GM21367 (cell line): Measurements from ENCODE around the gene ARNT2.
"Not testable (repeated sequence)": the region's sequence is repeated elsewhere in the genome, so short reads cannot be mapped to it uniquely, and the experiment has no call there.

Source experiments
- ATAC-seq: cut with Tn5 transposase; IDR thresholded peaks from one replicate; pipeline ENCODE4 v1.9.1; 2021; ENCODE audit not compliant: unreplicated experiment

The ARNT2 gene

DNA sequence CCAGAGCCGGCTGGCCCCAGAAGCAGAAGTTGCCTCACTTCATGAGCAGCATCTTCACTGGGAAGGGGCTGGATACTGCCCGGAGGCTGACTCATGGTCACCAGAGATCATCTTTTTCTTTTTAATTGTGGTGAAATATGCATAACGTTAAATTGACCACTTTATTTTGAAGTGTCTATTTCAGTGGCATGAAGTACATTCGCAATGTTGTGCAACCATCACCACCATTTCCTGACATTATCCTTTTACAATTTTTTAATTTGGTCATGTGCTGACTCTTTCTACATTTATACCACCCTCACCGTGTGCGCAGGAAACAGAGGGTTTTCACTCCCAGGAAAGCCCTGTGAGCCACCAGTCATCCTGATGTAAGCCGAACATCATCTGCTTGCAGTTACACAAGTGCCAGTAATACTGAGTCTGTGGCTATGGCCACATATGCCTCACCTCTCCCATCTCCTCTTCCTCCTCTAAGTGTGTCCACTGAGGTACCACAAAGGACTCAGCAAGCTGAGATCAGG is 239.3 kb downstream of the ARNT2 start:
- ATAC-seq: no peak

DNA sequence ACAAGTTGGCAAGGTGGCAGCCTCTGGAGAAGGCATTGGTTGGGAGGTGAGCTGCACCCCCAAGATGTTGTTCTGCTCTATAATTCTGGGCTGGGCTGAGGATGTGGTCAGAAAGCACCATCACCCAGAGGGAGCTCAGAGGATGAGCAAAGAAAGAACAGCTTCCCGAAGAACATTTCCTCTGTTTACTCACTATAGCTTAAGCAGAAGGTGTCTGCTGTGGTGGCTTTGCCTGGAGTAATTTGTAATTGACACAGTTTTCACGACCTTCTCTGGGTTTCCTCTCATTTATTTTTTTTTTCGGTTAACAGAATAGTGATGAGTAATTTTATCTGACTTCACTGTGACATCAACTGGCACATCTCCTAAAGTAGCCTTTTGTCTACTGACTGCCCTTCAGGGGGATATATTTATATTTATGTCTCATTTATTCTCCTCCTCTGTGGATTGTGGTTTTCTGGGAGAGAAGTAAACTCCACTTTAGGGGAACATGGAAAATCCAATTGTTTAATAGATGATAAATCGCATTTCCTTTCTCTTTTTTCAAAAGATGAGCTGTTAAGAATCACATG is 241.4 kb downstream of the ARNT2 start:
- ATAC-seq: no peak

DNA sequence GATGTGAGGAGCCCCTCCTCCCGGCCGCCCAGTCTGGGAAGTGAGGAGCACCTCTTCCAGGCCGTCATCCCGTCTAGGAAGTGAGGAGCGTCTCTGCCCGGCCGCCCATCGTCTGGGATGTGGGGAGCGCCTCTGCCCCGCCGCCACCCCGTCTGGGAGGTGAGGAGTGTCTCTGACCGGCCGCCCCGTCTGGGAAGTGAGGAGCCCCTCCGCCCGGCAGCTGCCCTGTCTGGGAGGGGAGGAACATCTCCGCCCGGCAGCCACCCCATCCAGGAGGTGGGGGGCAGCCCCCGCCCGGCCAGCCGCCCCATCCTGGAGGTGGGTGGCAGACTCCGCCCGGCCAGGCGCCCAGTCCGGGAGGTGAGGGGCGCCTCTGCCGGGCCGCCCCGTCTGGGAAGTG is 243.2 kb downstream of the ARNT2 start:
- not testable (repeated sequence) for ATAC-seq
